Suprapubic skin (tissue), 4 donors: ENCODE results near the gene BST1. TPM values are rescaled to one million over a fixed set of nuclear protein-coding genes. Genes with fewer than 3 reads are reported as not detected.
A peak's percentile ranks its signal among the peaks of the same experiment; 100 is the strongest.

ENCODE experiments used
- DNase-seq, 2 donors: peaks; one replicate each; pipeline ENCODE4 v3.0.0-alpha.2; 2019; ENCODE audit warnings: low spot score in 2 of 2
- H3K27ac ChIP-seq: fragments of 200-600 bp; sonication (generic); one replicate; pipeline ENCODE4 v1.5.1; 2019
- H3K27me3 ChIP-seq: fragments of 200-600 bp; sonication (generic); one replicate; pipeline ENCODE4 v1.5.1; 2019
- H3K36me3 ChIP-seq: fragments of 200-600 bp; sonication (generic); one replicate; pipeline ENCODE4 v1.5.1; 2019
- H3K4me1 ChIP-seq: fragments of 200-600 bp; sonication (generic); one replicate; pipeline ENCODE4 v1.5.1; 2019
- H3K4me3 ChIP-seq: fragments of 200-600 bp; sonication (generic); one replicate; pipeline ENCODE4 v1.5.1; 2019; ENCODE audit warnings: mild to moderate bottlenecking
- H3K9me3 ChIP-seq: fragments of 200-600 bp; sonication (generic); one replicate; pipeline ENCODE4 v1.5.1; 2019
- CTCF ChIP-seq, 2 donors: fragments of 200-600 bp in 1 of 2; fragments of 450-650 bp in 1 of 2; sonication (generic) in 1 of 2; IDR thresholded peaks; one replicate each; pipeline ENCODE4 v1.5.1; 2016 to 2019; ENCODE audit warnings: antibody characterized with exemption in 2 of 2, mild to moderate bottlenecking in 1 of 2, moderate library complexity in 1 of 2
- EP300 ChIP-seq: sonication (generic); formaldehyde crosslinking; IDR thresholded peaks from one replicate; pipeline ENCODE4 v1.6.1; 2017; ENCODE audit warnings: antibody characterized with exemption
- POLR2A ChIP-seq, 2 donors: fragments of 450-650 bp; IDR thresholded peaks; one replicate each; pipeline ENCODE4 v1.6.1; 2017; ENCODE audit warnings: antibody characterized with exemption in 2 of 2, mild to moderate bottlenecking in 2 of 2, moderate library complexity in 2 of 2
- POLR2AphosphoS5 ChIP-seq, 3 donors: sonication (generic); formaldehyde crosslinking; IDR thresholded peaks; one replicate each; pipeline ENCODE4 v1.6.1; 2017; ENCODE audit warnings: antibody characterized with exemption in 3 of 3
- WGBS: methylation state at CpG from one replicate; pipeline ENCODE4 v1.1.5; 2018; 5-methylcytosine and 5-hydroxymethylcytosine counted together
- total RNA-seq, 4 donors: library from RNA; depleted of rRNA; stranded (reverse); fragments of >200 nt; gene quantifications; one replicate each; pipeline ENCODE4 v1.1.0, GENCODE V29; 2016

Gene BST1
- total RNA-seq, 4 donors from 2014 or later: 2.2 to 8.4 (median 4.0) TPM

GRCh38 chr4:15656038-15656470, 46.8 kb upstream of the BST1 start:
- H3K27me3 ChIP-seq: no peaks in the 10 kb centered on the region
- TF ChIP-seq POLR2AphosphoS5 (IDR thresholded peaks at IDR 0.05) (no peak), POLR2A (IDR thresholded peaks at IDR 0.05) (no peak), EP300 (no peak), CTCF (IDR thresholded peaks at IDR 0.05) (no peak)
- H3K4me3 ChIP-seq: peak overlapping the region; percentile 94
- H3K36me3 ChIP-seq: no peaks in the 10 kb centered on the region
- 48% methylated on average over 12 of the region's 12 CpGs for WGBS
- H3K9me3 ChIP-seq: no peaks in the 10 kb centered on the region
- DNase-seq: no peak
- H3K27ac ChIP-seq: peak overlapping the region; percentile 96
- H3K4me1 ChIP-seq: peaks cover 43% of the 10 kb centered on the region

- TF ChIP-seq CTCF (IDR thresholded peaks at IDR 0.05) (no peak), EP300 (no peak), POLR2AphosphoS5 (IDR thresholded peaks at IDR 0.05) (no peak), POLR2A (IDR thresholded peaks at IDR 0.05) (no peak)
Measured at GRCh38 chr4:15657366-15657765, 45.5 kb upstream of the BST1 start.

GRCh38 chr4:15658136-15658770, 44.6 kb upstream of the BST1 start:
- H3K4me3 ChIP-seq: no peak overlapping the region
- 88% methylated on average over 4 of the region's 4 CpGs for WGBS
- H3K9me3 ChIP-seq: no peaks in the 10 kb centered on the region
- H3K4me1 ChIP-seq: peaks cover 21% of the 10 kb centered on the region
- H3K36me3 ChIP-seq: no peaks in the 10 kb centered on the region
- H3K27ac ChIP-seq: no peak overlapping the region
- H3K27me3 ChIP-seq: no peaks in the 10 kb centered on the region
- no peak for TF ChIP-seq EP300
- no peak for TF ChIP-seq POLR2AphosphoS5 (IDR thresholded peaks at IDR 0.05)
- no peak for TF ChIP-seq CTCF (IDR thresholded peaks at IDR 0.05)
- DNase-seq: no peak

More at GRCh38 chr4:15657366-15657765, 45.5 kb upstream of the BST1 start:
- DNase-seq: no peak
- H3K36me3 ChIP-seq: no peaks in the 10 kb centered on the region
- H3K27me3 ChIP-seq: no peaks in the 10 kb centered on the region
- H3K4me3 ChIP-seq: no peak overlapping the region
- H3K4me1 ChIP-seq: peaks cover 30% of the 10 kb centered on the region
- no peaks in the 10 kb centered on the region for H3K9me3 ChIP-seq
- no peak overlapping the region for H3K27ac ChIP-seq

- Histone ChIP-seq H3K27ac (no peak overlapping the region), H3K9me3 (no peaks in the 10 kb centered on the region), H3K4me1 (peaks cover 16% of the 10 kb centered on the region), H3K36me3 (no peaks in the 10 kb centered on the region), H3K4me3 (no peak overlapping the region), H3K27me3 (no peaks in the 10 kb centered on the region)
- no peak for DNase-seq
- 96% methylated on average over 2 of the region's 2 CpGs for WGBS
- TF ChIP-seq POLR2A (IDR thresholded peaks at IDR 0.05): no peak
- TF ChIP-seq CTCF (IDR thresholded peaks at IDR 0.05): no peak
- no peak for TF ChIP-seq POLR2AphosphoS5 (IDR thresholded peaks at IDR 0.05)
- no peak for TF ChIP-seq EP300
Measured at GRCh38 chr4:15658781-15659180, 44.1 kb upstream of the BST1 start.

GRCh38 chr4:15659768-15660570, 42.9 kb upstream of the BST1 start:
- Histone ChIP-seq H3K4me1 (peaks cover 10% of the 10 kb centered on the region), H3K9me3 (no peaks in the 10 kb centered on the region), H3K27me3 (no peaks in the 10 kb centered on the region), H3K27ac (no peak overlapping the region), H3K4me3 (no peak overlapping the region), H3K36me3 (no peaks in the 10 kb centered on the region)
- TF ChIP-seq POLR2AphosphoS5 (IDR thresholded peaks at IDR 0.05) (no peak), CTCF (IDR thresholded peaks at IDR 0.05) (no peak), POLR2A (IDR thresholded peaks at IDR 0.05) (no peak), EP300 (no peak)
- 93% methylated on average over 5 of the region's 5 CpGs for WGBS
- DNase-seq: no peak
